OCI-M2 (cell line): ENCODE data around the gene TXNDC5.
"Not testable (repeated sequence)": the region's sequence is repeated elsewhere in the genome, so short reads cannot be mapped to it uniquely, and the experiment has no call there.

ENCODE experiments used
- DNase-seq: peaks from one replicate; lab custom pipeline; 2025; ENCODE audit not compliant: unreplicated experiment; lab: John Stamatoyannopoulos, UW

Gene TXNDC5

DNA sequence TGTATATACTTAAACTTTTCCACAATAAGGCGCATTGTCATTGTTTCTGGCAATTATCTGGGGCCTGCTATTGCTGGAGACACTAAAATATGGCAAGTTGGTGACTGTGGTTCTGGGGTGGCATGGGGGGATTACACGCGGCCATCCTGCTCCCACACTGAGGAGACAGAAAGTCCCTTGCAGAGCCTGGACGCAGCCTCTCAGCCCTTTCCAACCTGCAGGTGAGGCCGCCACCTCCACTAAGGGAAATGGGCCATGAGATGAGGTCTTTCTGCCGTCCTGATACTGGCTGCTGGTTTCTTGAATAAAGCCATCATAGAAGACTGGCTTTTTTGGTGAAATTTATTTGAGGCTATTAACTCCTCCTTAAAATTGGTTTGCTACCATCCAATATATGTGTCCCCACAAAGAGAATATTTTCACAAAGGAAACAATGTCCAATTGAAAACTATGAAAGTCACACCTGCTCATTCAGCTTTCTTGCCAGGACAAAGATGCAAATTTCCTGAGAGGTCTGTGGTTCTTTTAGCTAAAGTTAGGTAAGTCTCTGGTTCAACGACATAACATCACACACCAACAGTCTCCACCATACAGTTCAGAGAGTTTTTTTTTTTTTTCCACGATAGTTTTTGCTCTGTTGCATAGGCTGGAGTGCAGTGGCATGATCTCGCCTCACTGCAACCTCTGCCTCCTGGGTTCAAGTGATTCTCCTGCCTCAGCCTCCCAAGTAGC is 13.0 kb downstream of the TXNDC5 start:
- no peak for DNase-seq

GRCh38 chr6:7896465-7896987 is 14.1 kb downstream of the TXNDC5 start:
- DNase-seq = no peak

- DNase-seq = no peak
These were observed 15.5 kb downstream of the TXNDC5 start for GRCh38 chr6:7895125-7895423.

GRCh38 chr6:7894262-7895124 is 16.1 kb downstream of the TXNDC5 start:
- no peak for DNase-seq

GRCh38 chr6:7893342-7893741 is 17.2 kb downstream of the TXNDC5 start:
- DNase-seq = no peak

DNA sequence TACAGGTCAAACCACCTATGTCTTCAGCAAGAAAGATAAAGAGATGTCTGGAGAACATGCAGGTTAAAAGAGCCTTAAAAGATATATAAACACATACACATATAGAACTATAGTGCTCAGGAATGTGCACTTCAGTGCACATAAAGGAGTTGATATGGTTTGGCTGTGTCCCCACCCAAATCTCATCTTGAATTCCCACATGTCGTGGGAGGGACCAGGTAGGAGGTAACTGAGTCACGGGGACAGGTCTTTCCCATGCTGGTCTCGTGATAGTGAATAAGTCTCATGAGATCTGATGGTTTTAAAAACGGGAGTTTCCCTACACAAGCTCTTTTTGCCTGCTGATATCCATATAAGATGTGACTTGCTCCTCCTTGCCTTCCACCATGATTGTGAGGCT is 18.2 kb downstream of the TXNDC5 start:
- DNase-seq = not testable (repeated sequence)

DNA sequence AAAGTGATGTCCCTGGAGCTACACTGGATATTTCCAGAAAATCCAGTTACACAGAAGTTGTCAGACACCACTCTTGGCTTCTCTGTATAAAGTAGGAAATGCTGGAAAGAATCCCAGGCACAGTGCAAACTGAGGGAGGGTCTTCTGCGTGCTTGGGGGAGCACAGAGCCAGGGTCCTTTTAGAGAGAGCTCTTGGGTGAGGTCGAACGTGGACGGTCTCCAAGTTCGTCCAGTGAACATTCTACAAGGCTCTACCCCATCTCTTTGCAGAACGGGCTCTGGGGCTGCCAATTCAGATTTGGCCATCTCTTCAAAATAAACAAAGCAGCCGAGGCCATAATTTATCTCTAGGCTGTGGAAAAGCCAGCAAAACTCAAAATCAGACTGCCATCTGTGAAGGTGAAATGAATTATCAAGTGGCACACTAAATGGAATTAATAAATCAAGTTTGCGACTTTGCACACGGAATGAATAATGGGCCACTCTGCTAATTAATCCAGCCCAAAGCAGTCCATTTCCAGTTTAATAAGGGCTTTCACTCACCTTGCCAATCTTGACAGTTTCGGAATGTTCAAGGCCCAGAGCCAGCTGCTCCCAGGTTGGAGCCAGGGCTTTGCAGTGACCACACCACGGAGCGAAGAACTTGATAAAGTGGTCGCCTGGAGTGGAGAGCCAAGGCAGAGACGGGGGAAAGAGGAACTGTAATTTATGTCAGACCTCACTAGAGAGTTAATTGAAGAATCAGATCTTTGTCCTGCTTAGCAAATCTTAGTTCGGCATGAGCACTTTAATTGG is 19.3 kb downstream of the TXNDC5 start:
- DNase-seq = no peak

GRCh38 chr6:7888587-7889357 is 21.8 kb downstream of the TXNDC5 start:
- no peak for DNase-seq

- DNase-seq = no peak
These were observed 23.2 kb downstream of the TXNDC5 start for GRCh38 chr6:7887278-7887991.

GRCh38 chr6:7886132-7886531 is 24.5 kb downstream of the TXNDC5 start:
- DNase-seq = no peak

DNA sequence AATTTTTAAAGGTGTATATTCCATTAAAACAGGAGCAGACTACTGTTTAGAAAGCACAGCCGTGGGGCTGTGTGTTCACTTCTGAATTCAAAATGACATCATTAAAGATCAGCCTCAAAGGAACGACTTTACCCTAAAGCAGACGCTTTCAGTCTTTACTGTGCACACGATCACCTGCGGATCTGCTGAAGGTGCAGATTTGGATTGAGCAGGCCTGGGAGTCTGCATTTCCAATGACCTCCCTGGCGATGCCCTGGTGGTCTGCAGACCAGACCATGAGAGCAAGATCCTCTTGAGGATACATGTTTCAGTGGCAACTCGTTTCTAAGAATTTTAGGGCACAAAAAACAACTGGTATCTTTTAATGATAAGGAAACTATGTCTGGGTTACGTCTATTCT is 27.2 kb downstream of the TXNDC5 start:
- no peak for DNase-seq

DNA sequence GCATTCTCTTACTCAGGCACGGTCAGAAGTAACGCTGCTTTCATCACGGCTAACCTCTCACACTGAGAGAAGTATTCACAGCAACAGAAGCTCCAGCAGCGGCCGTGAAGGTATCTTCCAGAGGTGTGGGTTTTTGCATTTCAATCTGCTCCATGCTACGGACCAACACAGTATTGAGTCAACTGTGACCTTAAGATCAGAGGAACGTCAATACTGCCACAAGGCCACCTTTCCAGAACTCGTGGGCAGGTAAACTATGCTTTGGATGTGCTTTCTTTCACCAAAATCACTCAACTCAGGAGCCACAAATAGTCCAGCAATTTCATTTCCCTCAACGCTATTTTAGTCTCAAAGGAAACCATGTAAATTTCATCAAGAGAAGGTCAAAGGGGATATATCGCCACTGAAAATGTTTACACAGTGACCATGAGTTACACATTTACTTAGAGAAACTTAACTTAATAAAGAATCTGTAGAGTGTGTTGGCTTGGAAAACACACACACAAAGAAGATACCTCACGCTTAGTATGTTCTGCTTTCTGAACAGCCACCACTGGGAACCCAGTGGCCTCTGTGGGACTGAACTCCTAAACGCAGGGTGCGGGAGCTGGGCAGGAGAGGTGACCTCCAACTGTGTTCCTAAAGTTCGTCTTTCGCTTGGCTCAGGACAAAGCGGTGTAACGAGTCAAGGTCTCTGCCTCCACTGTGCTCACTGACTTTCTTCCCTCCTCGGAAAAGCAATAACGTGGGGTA is 27.9 kb downstream of the TXNDC5 start:
- no peak for DNase-seq

DNA sequence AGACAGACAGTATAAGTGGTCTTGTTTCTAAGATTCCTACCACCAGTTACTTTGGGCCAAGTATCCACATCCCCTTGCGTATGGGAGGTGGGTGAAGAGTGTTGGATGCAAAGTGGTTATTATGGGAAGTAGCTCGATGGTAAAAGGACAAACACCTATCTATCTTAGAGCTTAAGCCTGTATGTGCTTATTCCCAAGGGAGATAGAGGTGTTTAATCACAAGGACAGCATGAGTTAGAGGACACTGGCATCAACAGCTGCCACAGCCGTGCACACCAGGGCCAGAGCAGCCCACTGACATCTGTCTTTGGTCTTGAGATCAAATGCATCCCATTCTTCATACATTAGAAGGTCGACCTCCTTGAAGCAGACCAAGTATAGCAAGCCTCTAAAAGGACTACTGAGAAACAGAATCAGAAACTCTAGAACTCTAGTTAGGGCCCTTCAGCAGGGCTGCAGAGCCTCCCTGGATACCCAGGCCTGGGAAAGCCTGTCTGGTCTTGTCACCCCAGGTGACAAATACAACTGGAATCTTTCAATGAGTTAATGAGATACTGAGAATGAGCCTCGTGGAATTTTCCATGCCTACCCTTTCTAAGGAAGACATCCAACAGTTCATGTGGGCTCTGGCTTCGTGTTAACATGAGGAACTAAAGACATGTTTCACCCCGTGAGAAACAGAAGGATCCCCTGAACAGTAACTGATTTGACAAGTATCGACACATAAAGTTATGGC is 28.7 kb downstream of the TXNDC5 start:
- DNase-seq = no peak

GRCh38 chr6:7880718-7881107 is 29.9 kb downstream of the TXNDC5 start:
- no peak for DNase-seq

- no peak for DNase-seq
These were observed 30.4 kb downstream of the TXNDC5 start for GRCh38 chr6:7879980-7880717.

GRCh38 chr6:7879579-7879978 is 31.0 kb downstream of the TXNDC5 start:
- no peak for DNase-seq

GRCh38 chr6:7879043-7879442 is 31.5 kb downstream of the TXNDC5 start:
- DNase-seq = no peak

GRCh38 chr6:7878401-7878964 is 32.1 kb downstream of the TXNDC5 start:
- DNase-seq = no peak
